SJSA1 (cell line): Measurements from ENCODE around the gene AGMAT. TPM values are rescaled to one million over a fixed set of nuclear protein-coding genes. Genes with fewer than 3 reads are reported as not detected.

Experiments used
- DNase-seq, 2 experiments: peaks; one replicate each; pipeline ENCODE4 v3.0.0-alpha.2; 2015 to 2020; ENCODE audit warnings: low spot score in 2 of 2, low read depth in 1 of 2
- H3K27ac ChIP-seq: fragments of 250-450 bp; sonication (Bioruptor Pico); 2 replicates; pipeline ENCODE4 v1.5.1; 2020; ENCODE audit warnings: mild to moderate bottlenecking, moderate library complexity
- H3K27me3 ChIP-seq: fragments of 250-450 bp; sonication (Bioruptor Pico); replicated peaks from 2 replicates; pipeline ENCODE4 v1.5.1; 2020; ENCODE audit warnings: mild to moderate bottlenecking, moderate library complexity
- H3K36me3 ChIP-seq: fragments of 250-450 bp; sonication (Bioruptor Pico); 2 replicates; pipeline ENCODE4 v1.5.1; 2020; ENCODE audit warnings: mild to moderate bottlenecking
- H3K4me1 ChIP-seq: fragments of 250-450 bp; sonication (Bioruptor Pico); replicated peaks from 2 replicates; pipeline ENCODE4 v1.6.1; 2021; ENCODE audit warnings: mild to moderate bottlenecking
- H3K4me3 ChIP-seq: fragments of 250-450 bp; sonication (Bioruptor Pico); 2 replicates; pipeline ENCODE4 v1.5.1; 2020; ENCODE audit warnings: mild to moderate bottlenecking
- H3K9me3 ChIP-seq: fragments of 250-450 bp; sonication (Bioruptor Pico); replicated peaks from 2 replicates; pipeline ENCODE4 v1.5.1; 2020; ENCODE audit warnings: mild to moderate bottlenecking
- total RNA-seq: library from RNA; depleted of rRNA; stranded (reverse); fragments of >200 nt; shearing (Covaris generic); gene quantifications from 2 replicates; pipeline ENCODE4 v1.2.3, GENCODE V29; 2014

The AGMAT gene
- total RNA-seq, 1 experiment from 2014 or later, result 0.53 TPM

DNA sequence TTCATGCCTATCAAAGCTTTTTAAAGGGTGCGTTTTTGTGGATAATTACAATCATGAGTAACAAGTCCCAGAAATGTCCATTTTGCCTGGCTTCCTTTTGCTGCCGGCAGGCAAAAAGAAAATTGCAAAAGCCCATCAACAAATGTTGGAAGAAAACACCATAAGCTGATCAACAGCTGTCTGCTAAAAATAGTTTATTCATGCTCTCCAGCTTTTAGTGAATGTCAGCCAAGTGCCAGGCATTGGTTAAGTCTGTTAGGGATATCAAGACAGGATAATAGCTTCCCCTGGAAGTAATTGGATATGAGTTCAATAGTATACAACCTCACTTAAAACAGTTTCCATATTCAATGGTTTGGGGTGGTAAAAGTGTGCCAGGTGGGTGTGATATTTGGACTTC lies 13.6 kb upstream of the AGMAT start:
- 0 out of 2 replicates have a peak, but pooled peaks cover 3% of the 10 kb centered on the region for H3K27me3 ChIP-seq
- H3K4me3 ChIP-seq, result no peak overlapping the region
- no peaks in the 10 kb centered on the region; the same call in 1 of the 2 replicates for H3K9me3 ChIP-seq
- no peaks in the 10 kb centered on the region for H3K36me3 ChIP-seq
- no peak for DNase-seq
- no peak overlapping the region for H3K27ac ChIP-seq
- peaks cover 6% of the 10 kb centered on the region for H3K4me1 ChIP-seq

GRCh38 chr1:15595809-15596617 lies 11.2 kb upstream of the AGMAT start:
- H3K9me3 ChIP-seq, result no peaks in the 10 kb centered on the region
- 0 out of 2 replicates have a peak, but pooled peaks cover 3% of the 10 kb centered on the region for H3K27me3 ChIP-seq
- H3K4me1 ChIP-seq, result no peaks in the 10 kb centered on the region
- no peaks in the 10 kb centered on the region for H3K36me3 ChIP-seq
- no peak overlapping the region for H3K27ac ChIP-seq
- H3K4me3 ChIP-seq, result no peak overlapping the region
- no peak for DNase-seq

GRCh38 chr1:15592285-15592684 lies 7.4 kb upstream of the AGMAT start:
- H3K27ac ChIP-seq, result no peak overlapping the region
- H3K4me1 ChIP-seq, result no peaks in the 10 kb centered on the region
- H3K27me3 ChIP-seq, result no peaks in the 10 kb centered on the region
- no peaks in the 10 kb centered on the region for H3K36me3 ChIP-seq
- no peaks in the 10 kb centered on the region for H3K9me3 ChIP-seq
- H3K4me3 ChIP-seq, result no peak overlapping the region
- no peak for DNase-seq

GRCh38 chr1:15583016-15583706 lies 1.7 kb downstream of the AGMAT start:
- no peak overlapping the region for H3K4me3 ChIP-seq
- no peaks in the 10 kb centered on the region; the same call in 1 of the 2 replicates for H3K9me3 ChIP-seq
- peaks cover 10% of the 10 kb centered on the region for H3K4me1 ChIP-seq
- no peak for DNase-seq
- no peaks in the 10 kb centered on the region for H3K27me3 ChIP-seq
- no peaks in the 10 kb centered on the region for H3K36me3 ChIP-seq
- no peak overlapping the region for H3K27ac ChIP-seq

GRCh38 chr1:15579683-15580047 lies 5.2 kb downstream of the AGMAT start:
- H3K4me1 ChIP-seq, result peaks cover 5% of the 10 kb centered on the region
- H3K27ac ChIP-seq, result no peak overlapping the region
- H3K27me3 ChIP-seq, result no peaks in the 10 kb centered on the region
- DNase-seq, result no peak
- H3K9me3 ChIP-seq, result no peaks in the 10 kb centered on the region; the same call in 1 of the 2 replicates
- H3K36me3 ChIP-seq, result no peaks in the 10 kb centered on the region
- H3K4me3 ChIP-seq, result no peak overlapping the region

GRCh38 chr1:15578921-15579682 lies 5.7 kb downstream of the AGMAT start:
- no peak overlapping the region for H3K27ac ChIP-seq

GRCh38 chr1:15577691-15578090 lies 7.2 kb downstream of the AGMAT start:
- no peak for DNase-seq

More at GRCh38 chr1:15578921-15579682, 5.7 kb downstream of the AGMAT start:
- Histone ChIP-seq H3K27me3 (no peaks in the 10 kb centered on the region), H3K4me1 (no peaks in the 10 kb centered on the region), H3K36me3 (no peaks in the 10 kb centered on the region), H3K9me3 (no peaks in the 10 kb centered on the region; the same call in 1 of the 2 replicates), H3K4me3 (no peak overlapping the region)
- DNase-seq, result no peak

DNA sequence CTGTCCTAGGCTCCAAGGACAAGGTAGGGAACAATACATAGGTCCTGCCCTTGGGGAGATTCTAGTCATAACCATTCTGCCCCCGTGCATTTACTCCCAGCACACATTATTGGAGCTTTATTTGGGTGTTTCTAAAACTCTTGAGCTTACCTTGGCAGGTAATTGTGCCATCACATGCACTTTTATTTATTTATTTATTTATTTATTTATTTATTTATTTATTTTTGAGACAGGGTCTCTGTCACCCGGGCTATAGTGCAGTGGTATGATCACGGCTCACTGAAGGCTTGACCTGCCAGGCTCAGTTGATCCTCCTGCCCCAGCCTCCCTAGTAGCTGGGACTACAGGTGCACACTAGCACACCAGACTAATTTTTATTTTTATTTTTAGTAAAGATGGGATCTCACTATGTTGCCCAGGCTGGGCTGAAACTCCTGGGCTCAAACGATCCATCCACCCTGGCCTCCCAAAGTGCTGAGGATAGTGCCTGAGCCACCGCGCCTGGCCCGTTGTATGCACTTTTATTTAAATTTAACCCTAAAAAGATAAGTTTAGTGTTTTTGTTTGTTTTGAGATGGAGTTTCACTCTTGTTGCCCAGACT lies 9.2 kb downstream of the AGMAT start:
- no peaks in the 10 kb centered on the region for H3K4me1 ChIP-seq
- no peak overlapping the region for H3K27ac ChIP-seq
- H3K36me3 ChIP-seq, result peaks cover 10% of the 10 kb centered on the region
- H3K27me3 ChIP-seq, result no peaks in the 10 kb centered on the region
- DNase-seq, result no peak
- no peak overlapping the region for H3K4me3 ChIP-seq
- H3K9me3 ChIP-seq, result no peaks in the 10 kb centered on the region; the same call in 1 of the 2 replicates

More at GRCh38 chr1:15577691-15578090, 7.2 kb downstream of the AGMAT start:
- Histone ChIP-seq H3K36me3 (no peaks in the 10 kb centered on the region), H3K27me3 (no peaks in the 10 kb centered on the region), H3K9me3 (no peaks in the 10 kb centered on the region; the same call in 1 of the 2 replicates), H3K4me3 (no peak overlapping the region), H3K4me1 (no peaks in the 10 kb centered on the region), H3K27ac (no peak overlapping the region)

DNA sequence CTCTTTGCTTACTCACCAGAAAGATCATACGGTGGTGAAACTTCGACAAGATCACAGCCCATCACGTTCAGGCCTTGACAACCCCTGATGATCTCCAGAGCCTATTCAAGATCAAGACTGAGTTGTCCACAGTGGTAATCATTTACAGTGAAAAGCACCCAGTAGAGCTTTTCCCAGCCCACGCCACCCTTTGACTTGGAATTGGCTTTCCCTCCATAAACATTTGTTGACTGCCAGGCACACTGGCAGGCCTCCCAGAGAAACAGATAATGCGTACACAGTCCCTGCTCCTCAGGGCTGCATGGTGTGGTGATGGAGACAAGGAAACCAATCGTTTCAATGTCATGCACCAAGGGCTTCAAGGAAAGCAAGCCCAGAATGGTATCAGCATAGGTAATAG lies 10.1 kb downstream of the AGMAT start:
- no peak overlapping the region for H3K27ac ChIP-seq
- no peaks in the 10 kb centered on the region; the same call in 1 of the 2 replicates for H3K9me3 ChIP-seq
- no peak overlapping the region for H3K4me3 ChIP-seq
- peaks cover 10% of the 10 kb centered on the region for H3K36me3 ChIP-seq
- H3K27me3 ChIP-seq, result no peaks in the 10 kb centered on the region
- no peaks in the 10 kb centered on the region for H3K4me1 ChIP-seq
- DNase-seq, result no peak

- Histone ChIP-seq H3K27ac (no peak overlapping the region), H3K9me3 (no peaks in the 10 kb centered on the region), H3K4me3 (no peak overlapping the region), H3K36me3 (peaks cover 10% of the 10 kb centered on the region), H3K4me1 (no peaks in the 10 kb centered on the region), H3K27me3 (no peaks in the 10 kb centered on the region)
- no peak for DNase-seq
Measured at GRCh38 chr1:15573477-15573876, 11.4 kb downstream of the AGMAT start.

- no peak overlapping the region for H3K4me3 ChIP-seq
- H3K27me3 ChIP-seq, result no peaks in the 10 kb centered on the region
- no peaks in the 10 kb centered on the region for H3K4me1 ChIP-seq
- no peak overlapping the region for H3K27ac ChIP-seq
- no peak for DNase-seq
- peaks cover 28% of the 10 kb centered on the region for H3K36me3 ChIP-seq
- no peaks in the 10 kb centered on the region for H3K9me3 ChIP-seq
Measured at GRCh38 chr1:15571266-15571665, 13.6 kb downstream of the AGMAT start.

GRCh38 chr1:15570861-15571260 lies 14.0 kb downstream of the AGMAT start:
- Histone ChIP-seq H3K36me3 (peaks cover 31% of the 10 kb centered on the region), H3K4me3 (no peak overlapping the region), H3K4me1 (no peaks in the 10 kb centered on the region), H3K9me3 (no peaks in the 10 kb centered on the region), H3K27ac (no peak overlapping the region), H3K27me3 (no peaks in the 10 kb centered on the region)
- no peak for DNase-seq

DNA sequence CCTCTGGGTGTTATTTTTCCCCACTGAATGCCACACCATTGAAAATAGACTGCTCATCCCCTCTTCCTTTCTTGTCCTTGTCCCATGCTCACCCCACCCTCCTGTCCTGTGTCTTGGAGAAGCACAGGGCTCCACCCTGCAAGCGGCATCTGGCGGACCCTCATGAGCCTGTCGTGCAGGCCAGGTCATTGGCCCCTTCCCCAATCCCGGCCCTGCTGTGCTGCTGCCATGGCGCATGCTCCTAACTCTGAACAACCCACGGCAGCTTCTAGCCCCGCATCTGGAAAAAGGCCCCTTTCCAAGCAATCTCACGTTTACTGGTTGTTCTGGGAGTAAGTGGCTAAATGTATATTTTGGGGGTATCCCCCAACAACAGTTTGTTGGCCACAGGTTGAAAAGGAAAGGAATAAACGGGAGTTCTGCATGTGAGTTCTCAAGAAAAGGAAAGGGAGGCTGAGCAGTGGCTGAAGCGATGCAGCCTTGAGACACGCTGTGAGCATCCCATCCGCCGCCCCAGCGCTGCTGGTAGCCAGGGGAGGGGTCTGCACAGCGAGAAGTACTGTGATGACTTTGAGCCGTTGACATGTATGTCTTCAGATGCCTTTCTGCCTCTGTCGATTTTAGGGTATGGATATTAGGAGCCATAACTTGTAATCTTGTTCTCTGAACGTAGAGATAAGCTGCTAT lies 16.3 kb downstream of the AGMAT start:
- no peaks in the 10 kb centered on the region for H3K27me3 ChIP-seq
- no peak for DNase-seq
- H3K27ac ChIP-seq, result no peak overlapping the region
- H3K36me3 ChIP-seq, result peaks cover 47% of the 10 kb centered on the region
- H3K4me3 ChIP-seq, result no peak overlapping the region
- no peaks in the 10 kb centered on the region for H3K4me1 ChIP-seq
- no peaks in the 10 kb centered on the region for H3K9me3 ChIP-seq
